ENCODE measurements around the gene STX3.
"Not testable (repeated sequence)": the region's sequence is repeated elsewhere in the genome, so short reads cannot be mapped to it uniquely, and the experiment has no call there.

Gene STX3

GRCh38 chr11:59842316-59842715 lies 87.1 kb downstream of the STX3 start:
- no peak for DNase-seq (ENCODE audit: low read depth)

DNA sequence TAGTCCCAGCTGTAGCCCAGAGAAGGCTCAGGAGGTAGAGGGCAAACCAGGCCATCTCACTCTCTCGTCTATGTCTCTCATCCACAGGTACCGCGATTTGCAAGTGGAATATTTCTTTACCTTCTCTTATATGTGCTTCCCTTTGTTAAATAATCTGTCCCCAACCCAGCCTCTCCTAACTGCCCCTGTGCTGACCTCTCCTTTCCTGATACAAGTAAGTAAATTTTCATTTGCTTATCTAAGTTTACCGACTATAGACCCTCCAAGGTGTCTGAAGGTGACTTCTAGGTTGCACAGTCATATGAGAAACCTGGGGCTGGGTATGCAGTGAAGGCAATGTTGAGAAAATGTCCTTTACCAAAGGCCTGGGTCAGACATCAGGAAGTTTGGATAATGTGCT lies 90.2 kb downstream of the STX3 start, which contains the start of gene CBLIF:
Gene CBLIF, minus strand, starts transcription at position 101 of the 400 bp plus-strand sequence. Its CDS starts 46 bp downstream, at position 55.
- DNase-seq (ENCODE audit: low read depth) = no peak

- DNase-seq (ENCODE audit: low read depth) = no peak
Measured at GRCh38 chr11:59846556-59846955, 91.4 kb downstream of the STX3 start.

DNA sequence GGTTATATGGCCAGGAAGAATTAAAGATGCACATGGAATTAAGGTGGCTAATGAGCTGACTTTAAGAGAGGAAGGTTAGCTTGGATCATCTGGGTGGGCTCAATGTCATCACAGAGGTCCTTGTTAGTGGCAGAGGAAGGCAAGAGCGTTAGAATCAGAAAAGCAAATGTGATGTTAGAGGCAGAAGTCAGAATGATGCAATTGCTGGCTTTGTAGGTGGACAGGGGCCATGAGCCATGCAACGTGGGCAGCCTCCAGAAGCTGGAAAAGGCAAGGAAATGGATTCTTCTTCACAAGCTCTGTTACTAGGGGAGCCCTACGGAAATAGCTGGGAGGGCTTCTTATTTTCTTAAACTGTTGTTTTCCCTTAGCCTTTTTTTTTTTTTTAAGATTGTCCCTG lies 92.5 kb downstream of the STX3 start:
- DNase-seq (ENCODE audit: low read depth) = no peak

GRCh38 chr11:59848439-59848838 lies 93.3 kb downstream of the STX3 start:
- not testable (repeated sequence) for DNase-seq (ENCODE audit: low read depth)

DNA sequence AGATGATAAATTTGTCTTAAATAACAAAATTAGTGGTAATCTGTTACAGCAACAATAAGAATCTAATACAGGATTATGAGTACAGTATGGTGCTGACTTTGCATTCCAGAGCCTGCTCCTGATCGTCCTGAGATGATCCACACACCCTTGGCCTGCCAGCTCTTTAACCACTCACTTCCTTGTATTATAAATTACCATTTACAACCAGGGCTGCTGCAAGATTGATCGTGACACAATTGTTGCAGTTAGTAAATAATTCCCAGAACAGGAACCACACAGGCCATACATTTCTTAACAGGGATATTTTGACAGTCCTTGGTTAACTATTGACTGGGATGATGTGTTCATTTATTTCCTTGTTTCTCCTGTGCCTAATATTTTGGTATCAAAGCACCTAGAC lies 94.0 kb downstream of the STX3 start:
- DNase-seq (ENCODE audit: low read depth) = no peak

DNA sequence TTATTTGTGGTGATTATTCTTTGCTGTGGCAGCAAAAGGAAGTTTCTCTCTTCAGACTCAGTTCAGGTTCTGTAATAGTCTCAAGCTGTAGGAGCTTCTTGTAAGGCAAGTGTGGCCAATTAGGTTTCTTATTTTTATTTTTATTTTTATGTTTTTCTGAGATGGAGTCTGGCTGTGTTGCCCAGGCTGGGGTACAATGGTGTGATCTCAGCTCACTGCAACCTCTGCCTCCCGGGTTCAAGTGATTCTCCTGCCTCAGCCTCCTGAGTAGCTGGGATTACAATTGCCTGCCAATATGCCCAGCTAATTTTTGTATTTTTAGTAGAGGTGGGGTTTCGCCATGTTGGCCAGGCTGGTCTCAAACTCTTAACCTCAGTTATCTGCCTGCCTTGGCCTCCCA lies 94.4 kb downstream of the STX3 start:
- not testable (repeated sequence) for DNase-seq (ENCODE audit: low read depth)

DNA sequence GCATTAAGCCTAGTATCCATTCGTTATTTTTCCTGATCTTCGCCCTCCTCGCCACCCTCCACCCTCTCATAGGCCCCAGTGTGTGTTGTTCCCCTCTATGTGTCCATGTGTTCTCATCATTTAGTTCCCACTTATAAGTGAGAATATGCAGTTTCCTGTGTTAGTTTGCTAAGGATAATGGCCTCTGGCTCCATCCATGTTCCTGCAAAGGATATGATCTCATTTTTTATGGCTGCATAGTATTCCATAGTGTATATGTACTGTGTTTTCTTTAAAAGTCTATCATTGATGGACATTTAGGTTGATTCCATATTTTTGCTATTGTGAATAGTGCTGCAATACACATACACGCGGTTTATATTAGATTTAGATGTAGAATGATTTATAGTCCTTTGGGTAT lies 96.2 kb downstream of the STX3 start:
- DNase-seq (ENCODE audit: low read depth) = not testable (repeated sequence)

- no peak for DNase-seq (ENCODE audit: low read depth)
Measured at GRCh38 chr11:59854871-59855270, 99.7 kb downstream of the STX3 start.

Measured in activated T-cell treated with anti-CD3 and anti-CD28 coated beads for 1 hour (primary cell).